Activated T-helper 17 cell treated with anti-CD3 and anti-CD28 coated beads, Interleukin-2, amount 50 U/mL, for 72 hours (primary cell): ENCODE measurements around the gene MYO15A. TPM values are rescaled to one million over a fixed set of nuclear protein-coding genes. Genes with fewer than 3 reads are reported as not detected.

Experiments used
- ATAC-seq: fragments of 150-1000 bp; cut with Tn5 transposase; replicated peaks from 2 replicates; pipeline ENCODE4 v1.10.0; 2021; ENCODE audit warnings: mild to moderate bottlenecking, moderate library complexity
- H3K27ac Mint-ChIP-seq: one replicate; pipeline ENCODE4 v1.8.0; 2022; ENCODE audit warnings: mixed read lengths
- H3K27me3 Mint-ChIP-seq: one replicate; pipeline ENCODE4 v1.8.0; 2022; ENCODE audit warnings: mixed read lengths
- H3K36me3 Mint-ChIP-seq: one replicate; pipeline ENCODE4 v1.8.0; 2022; ENCODE audit warnings: low read depth, mild to moderate bottlenecking, mixed read lengths
- H3K4me1 Mint-ChIP-seq: one replicate; pipeline ENCODE4 v1.8.0; 2022; ENCODE audit warnings: mixed read lengths
- H3K4me3 Mint-ChIP-seq: one replicate; pipeline ENCODE4 v1.8.0; 2022; ENCODE audit warnings: mild to moderate bottlenecking, mixed read lengths
- H3K9me3 Mint-ChIP-seq: one replicate; pipeline ENCODE4 v1.8.0; 2022; ENCODE audit warnings: mixed read lengths
- total RNA-seq, 2 donors: library from RNA; stranded (reverse); gene quantifications; one replicate each; pipeline ENCODE4 v1.2.3, GENCODE V29; 2022

The MYO15A gene
- total RNA-seq, 2 donors from 2014 or later, result 1.0 to 6.0 TPM

GRCh38 chr17:18110636-18111145 is 2.1 kb downstream of the MYO15A start:
- H3K4me3 Mint-ChIP-seq, result no peak overlapping the region
- H3K27me3 Mint-ChIP-seq, result no peaks in the 10 kb centered on the region
- no peak overlapping the region for H3K27ac Mint-ChIP-seq
- H3K36me3 Mint-ChIP-seq, result peaks cover 12% of the 10 kb centered on the region
- no peak for ATAC-seq
- no peaks in the 10 kb centered on the region for H3K9me3 Mint-ChIP-seq
- H3K4me1 Mint-ChIP-seq, result peaks cover 2% of the 10 kb centered on the region

DNA sequence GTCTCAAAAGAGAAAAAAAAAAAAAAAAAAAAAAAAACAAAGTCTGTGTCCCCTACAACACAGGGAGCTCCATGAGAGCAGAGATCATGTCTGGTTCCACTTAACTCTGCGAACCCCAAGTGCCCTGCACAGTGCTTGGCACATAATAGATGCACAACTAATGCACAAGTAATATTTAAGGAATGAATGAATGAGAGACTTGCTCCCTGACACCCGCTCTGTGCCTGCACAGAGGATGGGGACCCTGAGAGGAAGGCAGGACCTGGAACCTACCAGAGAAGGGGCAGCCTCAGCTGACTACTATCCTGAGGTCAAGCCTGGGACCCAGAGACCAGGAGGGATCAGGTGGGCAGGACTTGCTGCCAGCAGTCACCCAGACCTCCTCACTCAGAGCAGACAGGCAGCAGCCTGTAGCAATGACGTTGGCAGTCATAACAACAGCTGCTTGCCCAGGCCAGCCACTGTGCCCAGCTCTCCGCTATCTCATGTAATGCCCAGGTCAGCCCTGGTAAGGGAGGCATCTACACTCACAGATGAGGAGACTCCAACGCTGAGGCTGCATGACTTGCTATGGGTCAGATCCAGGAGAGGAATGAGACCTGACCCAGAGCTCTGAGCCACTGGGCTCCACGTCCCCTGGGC is 2.9 kb downstream of the MYO15A start:
- H3K4me3 Mint-ChIP-seq, result no peak overlapping the region
- H3K9me3 Mint-ChIP-seq, result no peaks in the 10 kb centered on the region
- H3K27me3 Mint-ChIP-seq, result no peaks in the 10 kb centered on the region
- peaks cover 8% of the 10 kb centered on the region for H3K36me3 Mint-ChIP-seq
- no peak for ATAC-seq
- no peak overlapping the region for H3K27ac Mint-ChIP-seq
- H3K4me1 Mint-ChIP-seq, result peaks cover 4% of the 10 kb centered on the region

DNA sequence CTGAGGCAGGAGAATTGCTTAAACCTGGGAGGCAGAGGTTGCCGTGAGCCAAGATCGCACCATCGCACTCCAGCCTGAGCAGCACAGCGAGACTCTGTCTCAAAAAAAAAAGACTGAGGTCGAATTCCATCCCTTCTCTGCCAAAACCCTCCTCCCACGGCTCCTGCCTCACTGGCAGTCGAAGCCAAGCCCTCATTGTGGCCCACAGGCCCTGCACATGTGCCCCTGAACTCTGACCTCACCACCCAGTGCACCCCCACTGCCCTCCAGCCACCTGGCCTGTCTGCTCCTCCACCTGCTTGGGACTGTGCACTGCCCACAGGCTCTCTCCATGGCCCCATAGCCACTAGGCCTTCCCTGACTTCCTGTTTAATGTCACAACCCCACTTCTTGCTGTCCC is 7.0 kb downstream of the MYO15A start:
- Mint-ChIP-seq H3K4me3 (no peak overlapping the region), H3K9me3 (no peaks in the 10 kb centered on the region), H3K27me3 (no peaks in the 10 kb centered on the region), H3K36me3 (no peaks in the 10 kb centered on the region), H3K27ac (peak overlapping the region; percentile 45), H3K4me1 (peaks cover 4% of the 10 kb centered on the region)
- no peak for ATAC-seq

DNA sequence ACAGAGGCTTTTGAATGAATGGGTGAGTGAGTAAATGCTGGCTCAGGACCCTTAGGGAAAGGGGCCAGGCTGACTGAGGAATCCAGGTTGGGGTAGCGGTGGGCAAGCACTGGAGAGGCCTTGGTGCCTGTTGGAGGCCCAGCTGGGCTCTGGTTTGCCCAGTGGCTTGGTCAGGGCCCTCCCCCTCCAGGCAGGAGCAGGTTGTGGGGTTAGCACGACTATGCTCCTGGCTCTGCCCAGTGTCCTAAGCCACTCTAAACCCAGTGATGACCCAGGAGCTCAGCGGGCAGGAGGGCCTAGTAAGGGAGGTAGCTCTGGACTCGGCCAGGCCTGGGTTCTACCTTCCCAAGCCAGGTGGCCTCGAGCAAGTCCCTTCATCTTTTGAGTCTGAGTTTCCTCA is 7.5 kb downstream of the MYO15A start:
- no peaks in the 10 kb centered on the region for H3K9me3 Mint-ChIP-seq
- ATAC-seq, result no peak

DNA sequence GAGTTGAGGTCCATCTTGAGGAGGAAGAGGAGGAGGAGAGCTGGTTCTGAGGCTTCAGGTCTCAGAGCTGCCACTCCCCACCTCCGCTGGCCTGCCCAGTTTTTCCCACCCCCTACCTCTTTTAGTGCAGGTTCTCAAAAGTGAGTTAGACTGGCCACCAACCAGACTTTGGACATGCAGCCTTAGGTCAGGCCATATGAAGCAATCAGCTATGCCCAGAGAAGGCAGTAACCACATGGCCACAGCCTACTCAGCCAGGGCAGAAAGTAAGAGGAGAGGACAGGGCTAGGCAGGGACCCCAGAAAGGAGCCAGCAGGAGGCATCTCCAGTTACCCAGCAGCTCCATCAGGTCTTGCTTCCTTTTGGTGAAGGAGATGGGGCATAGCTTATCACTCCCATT is 9.0 kb downstream of the MYO15A start:
- ATAC-seq, result no peak
- H3K9me3 Mint-ChIP-seq, result no peaks in the 10 kb centered on the region
- no peaks in the 10 kb centered on the region for H3K27me3 Mint-ChIP-seq
- no peaks in the 10 kb centered on the region for H3K36me3 Mint-ChIP-seq
- peaks cover 4% of the 10 kb centered on the region for H3K4me1 Mint-ChIP-seq
- H3K27ac Mint-ChIP-seq, result no peak overlapping the region
- H3K4me3 Mint-ChIP-seq, result no peak overlapping the region

More for the DNA sequence above, 7.5 kb downstream of the MYO15A start:
- Mint-ChIP-seq H3K4me1 (peaks cover 4% of the 10 kb centered on the region), H3K4me3 (no peak overlapping the region), H3K36me3 (no peaks in the 10 kb centered on the region), H3K27me3 (no peaks in the 10 kb centered on the region), H3K27ac (peak overlapping the region; percentile 45)

DNA sequence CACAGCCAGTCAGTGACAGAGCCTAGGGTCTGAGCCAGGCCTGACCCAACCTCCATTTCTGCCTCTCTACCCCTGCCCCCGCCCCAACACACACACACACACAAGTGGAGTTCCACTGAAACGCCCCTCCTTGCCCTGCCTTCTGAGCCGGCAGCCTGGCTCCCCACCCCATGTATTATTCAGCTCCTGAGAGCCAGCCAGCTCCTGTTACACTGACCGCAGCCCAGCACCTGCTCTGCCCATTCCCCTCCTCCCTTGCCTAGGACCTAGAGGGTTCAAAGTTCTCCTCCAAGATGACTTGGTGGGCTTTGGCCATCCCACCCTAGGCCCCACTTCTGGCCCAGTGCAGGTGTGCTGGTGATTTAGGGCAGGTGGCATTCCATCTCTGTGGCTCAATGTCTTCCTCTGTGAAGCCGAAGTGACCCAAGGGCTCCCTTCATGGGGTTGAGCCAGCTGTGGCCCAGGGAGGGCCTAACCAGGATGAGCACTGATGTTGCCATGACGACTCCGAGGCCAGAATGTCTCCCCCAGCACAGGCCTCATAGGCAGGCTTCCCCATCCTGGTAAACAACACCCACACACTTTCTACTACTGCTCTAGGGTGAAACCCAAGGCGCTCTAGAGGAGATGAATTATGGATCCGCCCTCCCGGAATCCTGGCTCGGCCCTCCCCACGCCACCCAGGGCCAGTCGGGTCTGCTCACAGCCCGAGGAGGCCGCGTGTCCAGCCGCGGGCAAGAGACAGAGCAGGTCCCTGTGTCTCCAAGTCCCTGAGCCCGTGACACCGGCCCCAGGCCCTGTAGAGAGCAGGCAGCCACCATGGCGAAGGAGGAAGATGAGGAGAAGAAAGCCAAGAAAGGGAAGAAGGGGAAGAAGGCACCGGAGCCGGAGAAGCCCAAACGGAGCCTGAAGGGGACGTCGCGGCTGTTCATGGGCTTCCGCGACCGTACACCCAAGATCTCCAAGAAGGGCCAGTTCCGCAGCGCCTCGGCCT is 9.7 kb downstream of the MYO15A start:
- peaks cover 4% of the 10 kb centered on the region for H3K4me1 Mint-ChIP-seq
- H3K9me3 Mint-ChIP-seq, result no peaks in the 10 kb centered on the region
- no peak for ATAC-seq
- H3K27me3 Mint-ChIP-seq, result no peaks in the 10 kb centered on the region
- H3K27ac Mint-ChIP-seq, result no peak overlapping the region
- no peaks in the 10 kb centered on the region for H3K36me3 Mint-ChIP-seq
- no peak overlapping the region for H3K4me3 Mint-ChIP-seq

GRCh38 chr17:18119166-18119745 is 10.7 kb downstream of the MYO15A start:
- no peak overlapping the region for H3K4me3 Mint-ChIP-seq
- no peaks in the 10 kb centered on the region for H3K9me3 Mint-ChIP-seq
- H3K4me1 Mint-ChIP-seq, result peaks cover 4% of the 10 kb centered on the region
- no peaks in the 10 kb centered on the region for H3K36me3 Mint-ChIP-seq
- no peak for ATAC-seq
- no peak overlapping the region for H3K27ac Mint-ChIP-seq
- no peaks in the 10 kb centered on the region for H3K27me3 Mint-ChIP-seq

DNA sequence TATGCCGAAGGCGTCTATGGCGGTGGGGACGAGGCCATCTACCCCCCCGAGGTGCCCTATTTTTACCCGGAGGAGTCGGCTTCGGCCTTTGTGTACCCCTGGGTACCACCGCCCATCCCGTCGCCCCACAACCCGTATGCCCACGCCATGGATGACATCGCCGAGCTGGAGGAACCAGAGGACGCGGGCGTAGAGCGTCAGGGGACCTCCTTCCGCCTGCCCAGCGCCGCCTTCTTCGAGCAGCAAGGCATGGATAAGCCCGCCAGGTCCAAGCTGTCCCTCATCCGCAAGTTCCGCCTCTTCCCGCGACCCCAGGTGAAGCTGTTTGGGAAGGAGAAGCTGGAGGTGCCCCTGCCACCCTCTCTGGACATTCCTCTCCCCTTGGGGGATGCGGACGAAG is 11.4 kb downstream of the MYO15A start:
- no peaks in the 10 kb centered on the region for H3K36me3 Mint-ChIP-seq
- H3K9me3 Mint-ChIP-seq, result no peaks in the 10 kb centered on the region
- no peak for ATAC-seq
- H3K4me1 Mint-ChIP-seq, result peaks cover 4% of the 10 kb centered on the region
- H3K27me3 Mint-ChIP-seq, result no peaks in the 10 kb centered on the region
- H3K4me3 Mint-ChIP-seq, result no peak overlapping the region
- no peak overlapping the region for H3K27ac Mint-ChIP-seq

- Mint-ChIP-seq H3K27ac (no peak overlapping the region), H3K36me3 (no peaks in the 10 kb centered on the region), H3K9me3 (no peaks in the 10 kb centered on the region), H3K27me3 (no peaks in the 10 kb centered on the region), H3K4me3 (no peak overlapping the region), H3K4me1 (peaks cover 4% of the 10 kb centered on the region)
- no peak for ATAC-seq
Measured at GRCh38 chr17:18120461-18121017, 12.0 kb downstream of the MYO15A start.

DNA sequence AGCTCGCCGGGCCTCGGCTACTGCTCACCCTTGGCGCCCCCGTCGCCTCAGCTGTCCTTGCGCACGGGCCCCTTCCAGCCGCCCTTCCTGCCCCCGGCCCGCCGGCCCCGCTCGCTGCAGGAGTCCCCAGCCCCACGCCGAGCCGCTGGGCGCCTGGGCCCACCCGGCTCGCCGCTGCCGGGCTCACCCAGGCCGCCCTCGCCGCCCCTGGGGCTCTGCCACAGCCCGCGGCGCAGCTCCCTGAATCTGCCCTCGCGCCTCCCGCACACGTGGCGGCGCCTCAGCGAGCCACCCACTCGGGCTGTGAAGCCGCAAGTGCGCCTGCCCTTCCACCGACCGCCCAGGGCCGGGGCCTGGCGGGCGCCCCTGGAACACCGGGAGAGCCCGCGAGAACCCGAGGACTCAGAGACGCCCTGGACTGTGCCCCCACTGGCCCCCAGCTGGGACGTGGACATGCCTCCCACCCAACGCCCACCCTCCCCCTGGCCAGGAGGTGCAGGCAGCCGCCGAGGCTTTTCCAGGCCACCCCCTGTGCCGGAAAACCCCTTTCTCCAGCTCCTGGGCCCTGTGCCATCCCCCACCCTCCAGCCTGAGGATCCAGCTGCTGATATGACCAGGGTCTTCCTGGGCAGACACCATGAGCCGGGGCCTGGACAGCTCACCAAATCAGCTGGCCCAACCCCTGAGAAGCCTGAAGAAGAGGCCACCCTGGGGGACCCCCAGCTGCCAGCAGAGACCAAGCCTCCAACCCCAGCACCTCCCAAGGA is 12.8 kb downstream of the MYO15A start:
- H3K27me3 Mint-ChIP-seq, result no peaks in the 10 kb centered on the region
- no peak overlapping the region for H3K4me3 Mint-ChIP-seq
- H3K27ac Mint-ChIP-seq, result no peak overlapping the region
- no peaks in the 10 kb centered on the region for H3K9me3 Mint-ChIP-seq
- no peaks in the 10 kb centered on the region for H3K4me1 Mint-ChIP-seq
- H3K36me3 Mint-ChIP-seq, result no peaks in the 10 kb centered on the region
- no peak for ATAC-seq

GRCh38 chr17:18122990-18123753 is 14.6 kb downstream of the MYO15A start:
- H3K27me3 Mint-ChIP-seq, result no peaks in the 10 kb centered on the region
- no peaks in the 10 kb centered on the region for H3K9me3 Mint-ChIP-seq
- no peaks in the 10 kb centered on the region for H3K36me3 Mint-ChIP-seq
- H3K27ac Mint-ChIP-seq, result no peak overlapping the region
- no peak overlapping the region for H3K4me3 Mint-ChIP-seq
- ATAC-seq, result no peak
- H3K4me1 Mint-ChIP-seq, result no peaks in the 10 kb centered on the region

DNA sequence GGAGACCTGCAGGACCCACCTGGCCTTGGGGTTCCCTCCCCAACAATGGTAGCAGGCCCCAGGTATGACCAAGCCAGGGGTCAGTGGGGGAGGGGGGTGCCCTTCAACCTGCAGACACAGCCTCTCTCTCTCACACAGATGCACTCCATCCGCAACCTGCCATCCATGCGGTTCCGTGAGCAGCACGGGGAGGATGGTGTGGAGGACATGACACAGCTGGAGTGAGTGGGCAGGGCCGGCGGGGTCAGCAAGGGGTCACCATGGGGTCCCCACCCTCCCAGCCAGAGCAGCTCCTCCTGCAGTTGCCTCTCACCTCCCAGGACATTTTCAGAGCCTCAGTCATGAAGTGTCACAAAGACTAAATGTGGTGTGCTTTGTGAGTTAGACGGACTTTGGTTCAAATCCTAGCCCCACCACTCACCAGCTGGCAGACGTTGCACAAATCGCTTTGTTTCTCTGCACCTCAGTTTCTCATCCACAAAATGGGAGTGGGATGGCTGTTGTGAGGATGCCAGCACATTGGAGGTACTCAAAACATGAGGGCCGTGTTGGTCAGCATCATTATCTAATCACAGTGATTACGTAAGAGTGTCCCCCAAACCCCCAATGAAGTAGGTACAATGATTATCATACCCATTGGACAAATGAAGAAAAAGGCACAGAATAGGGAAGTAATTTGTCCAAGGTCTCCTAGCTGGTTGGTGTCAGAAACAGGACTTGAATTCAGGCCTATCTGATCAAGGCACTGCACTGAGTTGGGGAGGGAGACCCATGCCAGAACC is 16.0 kb downstream of the MYO15A start:
- H3K27ac Mint-ChIP-seq, result no peak overlapping the region
- ATAC-seq, result no peak
- no peak overlapping the region for H3K4me3 Mint-ChIP-seq
- no peaks in the 10 kb centered on the region for H3K27me3 Mint-ChIP-seq
- H3K9me3 Mint-ChIP-seq, result no peaks in the 10 kb centered on the region
- no peaks in the 10 kb centered on the region for H3K4me1 Mint-ChIP-seq
- no peaks in the 10 kb centered on the region for H3K36me3 Mint-ChIP-seq

- Mint-ChIP-seq H3K27me3 (no peaks in the 10 kb centered on the region), H3K4me1 (no peaks in the 10 kb centered on the region), H3K9me3 (no peaks in the 10 kb centered on the region), H3K27ac (no peak overlapping the region), H3K36me3 (no peaks in the 10 kb centered on the region), H3K4me3 (no peak overlapping the region)
- peak; percentile 21 for ATAC-seq
Measured at GRCh38 chr17:18129041-18129502, 20.5 kb downstream of the MYO15A start.
